Right kidney (tissue), 1 donor: ENCODE measurements around the gene PRR33.

Experiments
- DNase-seq: peaks from one replicate; pipeline ENCODE4 v3.0.0-alpha.2; 2016

Gene PRR33

DNA sequence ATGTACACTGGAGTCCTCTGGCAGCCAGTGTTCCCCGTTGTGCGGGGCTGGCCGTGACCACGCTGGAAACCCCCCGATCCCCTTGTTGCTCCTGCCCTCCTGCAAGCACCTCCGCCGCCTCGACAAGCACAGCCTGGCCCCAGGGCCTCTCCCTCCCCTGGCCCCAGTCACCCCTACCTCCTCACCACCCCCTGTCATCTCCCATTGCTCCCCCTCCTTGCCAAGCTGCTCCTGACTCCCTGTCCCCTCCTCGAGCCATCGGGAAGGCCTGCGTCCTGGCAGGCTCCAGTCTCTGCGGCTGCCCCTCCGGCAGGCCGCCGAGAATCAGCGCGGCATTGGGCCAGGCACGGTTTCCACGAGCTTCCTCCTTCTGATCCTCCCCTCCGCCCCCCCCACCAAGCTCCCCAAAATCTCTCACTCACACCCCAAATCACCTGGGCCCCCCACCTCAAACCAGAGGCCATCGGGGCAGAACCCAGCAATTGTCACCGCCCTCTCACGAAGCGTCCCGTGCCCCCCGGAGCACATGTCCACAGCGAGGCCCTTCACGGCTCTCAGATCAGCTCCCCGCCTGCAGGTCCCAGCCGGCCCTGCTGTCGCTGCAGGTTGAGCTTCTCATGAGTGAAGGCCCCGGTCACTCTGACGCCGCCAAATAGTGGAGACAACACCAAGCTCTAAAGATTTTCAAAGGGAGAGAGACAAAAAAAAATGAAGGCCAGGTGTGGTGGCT lies 44.5 kb downstream of the PRR33 start:
- no peak for DNase-seq

DNA sequence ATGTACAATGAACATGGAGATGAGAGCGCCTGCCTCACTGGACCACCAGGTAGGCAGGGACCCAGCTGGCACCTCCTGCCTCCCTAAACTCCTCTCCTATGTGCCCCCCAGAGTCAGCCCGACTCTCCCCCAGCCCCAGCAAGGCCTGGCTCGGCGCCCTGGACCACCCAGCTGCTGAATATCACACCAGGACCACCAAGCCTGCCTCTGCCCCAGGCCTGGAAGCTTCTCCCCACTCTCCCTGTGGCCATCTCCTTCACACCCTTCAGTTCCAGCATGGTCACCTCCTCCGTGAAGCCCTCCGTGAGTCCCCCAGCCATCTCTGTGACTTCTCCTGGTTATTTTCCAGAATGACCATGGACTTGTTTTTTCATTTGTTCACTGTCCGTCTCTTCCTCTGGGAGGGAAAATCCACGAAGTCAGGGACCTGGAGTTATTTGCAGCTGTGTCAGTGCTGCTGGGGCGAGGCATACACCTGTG lies 45.2 kb downstream of the PRR33 start:
- no peak for DNase-seq

DNA sequence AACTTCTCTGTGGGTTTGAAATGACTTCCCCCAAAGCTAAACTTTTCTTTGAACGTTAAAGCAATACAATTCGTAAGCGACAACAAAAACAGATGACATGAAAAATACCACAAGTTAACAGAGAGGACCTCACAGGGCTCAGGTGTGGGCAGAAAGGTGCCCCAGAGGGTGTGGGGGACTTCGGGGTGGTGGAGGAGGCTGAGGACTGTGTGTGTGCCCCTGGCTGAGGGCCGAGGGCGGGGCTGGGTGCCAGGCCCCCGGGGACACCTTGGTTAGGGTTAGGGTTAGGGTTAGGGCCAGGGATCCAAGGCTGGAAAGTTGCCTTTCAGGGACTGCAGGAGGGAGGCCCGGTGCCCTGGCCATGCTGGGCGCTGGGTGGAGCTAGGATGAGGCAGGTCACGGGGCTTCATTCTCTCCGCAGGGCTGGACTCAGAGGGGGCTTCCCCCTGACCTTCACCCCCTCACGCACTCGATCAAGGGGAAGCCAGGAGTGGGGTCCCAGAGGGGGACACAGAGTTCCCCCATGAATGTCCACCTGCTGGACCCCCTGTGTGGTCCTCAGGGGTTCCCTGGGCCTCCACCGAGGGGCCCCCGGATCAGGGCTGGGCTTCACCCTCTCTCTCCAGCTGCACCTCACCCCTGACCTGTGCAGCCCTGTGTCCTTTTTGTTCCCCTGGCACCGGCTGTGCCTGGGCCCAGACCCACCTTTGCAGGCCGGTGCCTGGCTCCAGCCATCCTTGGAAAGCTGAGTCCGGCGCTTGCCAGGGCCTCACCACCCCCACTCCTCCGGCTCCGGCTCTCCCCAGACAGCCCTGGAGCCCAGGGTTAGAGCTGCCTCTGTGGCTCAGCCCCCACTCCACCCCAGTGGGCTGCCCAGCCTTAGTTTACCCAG lies 45.9 kb downstream of the PRR33 start:
- DNase-seq, result no peak

DNA sequence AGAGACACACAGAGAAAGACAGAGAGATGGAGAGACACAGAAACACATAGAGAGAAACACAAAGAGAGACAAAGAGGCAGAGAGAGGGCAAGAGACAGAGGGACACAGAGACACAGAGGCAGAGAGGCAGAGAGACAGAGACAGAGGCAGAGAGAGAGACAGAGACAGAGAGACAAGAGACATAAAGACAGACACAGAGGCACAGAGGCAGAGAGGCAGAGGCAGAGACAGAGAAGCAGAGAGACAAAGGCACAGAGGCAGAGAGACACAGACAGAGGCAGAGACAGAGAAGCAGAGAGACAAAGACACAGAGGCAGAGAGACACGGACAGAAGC lies 46.6 kb downstream of the PRR33 start:
- no peak for DNase-seq

DNA sequence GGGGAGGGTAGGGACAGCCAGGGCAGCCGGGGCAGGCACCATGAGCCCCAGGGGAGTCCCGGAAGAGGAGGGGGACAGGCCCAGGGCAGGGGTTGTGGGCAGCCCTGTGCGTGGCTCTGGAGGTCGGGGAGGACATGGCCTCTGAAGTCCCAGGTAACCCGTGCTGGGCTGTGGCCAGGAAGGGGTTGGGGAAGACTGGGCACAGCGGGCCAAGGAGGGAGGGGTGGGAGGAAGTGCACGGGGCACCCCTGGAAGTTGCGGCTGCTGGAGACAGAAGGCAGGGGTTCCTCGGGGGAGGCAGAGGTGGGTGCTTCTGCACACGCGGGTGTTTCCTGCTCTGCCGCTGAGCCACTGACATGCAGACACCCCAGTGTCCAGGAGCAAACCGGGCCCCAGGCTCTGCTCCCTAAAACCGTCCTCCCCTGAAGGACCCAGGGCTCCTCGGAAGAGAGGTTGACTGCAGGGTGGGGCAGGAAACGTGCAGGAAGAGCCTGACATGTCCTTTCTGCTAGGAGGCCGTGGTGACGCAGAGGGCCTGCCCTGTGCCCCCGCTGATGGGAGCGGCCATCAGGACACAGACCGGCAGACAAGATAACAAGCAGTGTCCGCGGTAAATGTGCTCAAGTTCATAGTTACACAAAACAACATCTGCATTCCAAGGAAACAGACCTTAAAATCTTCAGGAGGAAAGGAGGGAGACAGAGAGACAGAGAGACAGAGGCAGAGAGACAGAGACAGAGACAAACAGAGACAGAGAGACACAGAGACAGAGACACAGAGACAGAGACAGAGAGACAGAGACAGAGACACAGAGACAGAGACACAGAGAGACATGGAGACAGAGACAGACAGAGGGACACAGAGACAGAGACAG lies 47.2 kb downstream of the PRR33 start:
- no peak for DNase-seq

DNA sequence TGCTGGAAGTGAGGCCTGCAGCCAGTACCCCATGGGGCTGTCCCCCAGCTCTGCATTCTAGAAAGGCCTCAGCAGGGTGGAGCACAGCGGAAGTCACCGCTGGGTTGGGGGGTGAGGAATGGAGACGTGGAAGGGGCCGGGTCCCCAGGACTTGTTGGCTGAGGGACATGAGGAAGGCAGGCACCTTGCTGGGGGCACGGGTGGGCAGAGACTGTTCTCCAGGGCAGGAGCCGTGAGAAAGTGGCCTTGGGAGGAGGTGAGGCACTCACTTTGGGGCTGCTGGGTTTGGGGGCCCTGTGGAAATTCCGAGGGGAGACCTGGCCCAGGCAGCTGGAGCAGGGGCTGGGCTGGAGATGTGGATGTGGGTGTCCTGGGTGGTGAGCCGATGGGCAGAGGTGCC lies 47.9 kb downstream of the PRR33 start:
- no peak for DNase-seq

DNA sequence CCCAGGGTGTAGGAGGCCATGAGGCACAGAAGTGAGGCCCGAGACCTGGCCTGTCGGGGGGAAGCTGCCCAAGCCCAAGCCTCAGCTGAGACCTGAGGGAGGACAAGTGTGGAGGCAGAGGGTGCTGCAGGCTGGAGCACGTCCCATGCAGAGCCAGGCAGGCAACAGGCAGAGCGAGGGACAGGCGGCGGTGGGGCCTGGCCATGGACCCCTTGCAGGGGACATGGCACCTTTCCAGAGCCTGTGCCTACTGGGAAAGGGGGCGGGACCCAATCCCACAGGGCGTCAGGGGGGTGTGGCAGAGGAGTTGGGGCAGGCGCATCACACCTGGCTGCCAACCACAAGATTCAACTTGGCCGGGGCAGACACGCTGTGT lies 48.6 kb downstream of the PRR33 start:
- DNase-seq, result no peak

DNA sequence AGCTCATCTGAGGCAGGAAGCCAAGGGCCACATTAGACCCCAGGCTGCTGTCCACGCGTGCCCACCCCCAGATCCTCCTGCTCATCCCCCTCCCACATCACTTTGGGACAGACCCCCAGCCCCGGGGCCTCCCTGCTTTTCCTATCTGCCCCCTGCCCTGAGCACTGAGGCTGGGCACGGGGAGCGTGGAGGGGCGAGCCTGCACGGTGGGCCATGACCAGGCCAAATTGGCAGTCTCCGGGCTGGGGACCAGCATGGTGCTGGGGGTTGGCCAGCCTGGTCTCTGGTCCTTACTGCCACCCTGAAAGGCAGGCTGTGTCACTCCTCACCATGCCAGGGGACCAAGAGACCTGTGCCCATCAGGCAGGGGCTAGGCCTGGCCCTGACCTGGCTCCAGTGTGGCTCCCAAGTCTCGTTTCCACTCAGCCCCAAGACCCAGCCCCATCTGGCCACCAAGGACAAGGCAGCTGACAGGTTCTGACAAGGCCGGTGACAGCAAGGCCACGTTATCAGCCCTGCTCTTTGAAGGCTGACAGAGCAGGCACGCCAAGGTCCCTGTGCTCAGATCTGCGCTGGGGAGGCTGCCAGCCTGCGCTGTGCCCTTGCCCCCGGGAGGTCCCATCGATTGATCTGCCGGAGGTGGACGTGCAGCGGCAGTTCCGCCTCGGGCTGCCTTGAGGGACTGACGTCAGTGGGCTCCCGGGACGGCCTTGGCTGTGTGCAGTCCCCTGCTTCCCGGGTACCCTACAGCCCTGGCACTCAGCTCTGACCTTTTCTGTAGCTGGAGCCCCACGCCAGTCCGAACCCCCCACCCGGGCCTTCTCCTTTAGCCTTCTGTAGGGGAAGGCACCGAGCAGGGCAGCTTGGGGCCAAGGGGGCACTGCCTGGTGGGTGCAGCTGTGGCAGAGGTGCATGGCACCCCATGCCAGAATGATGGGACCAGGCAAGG lies 49.3 kb downstream of the PRR33 start:
- DNase-seq, result no peak

DNA sequence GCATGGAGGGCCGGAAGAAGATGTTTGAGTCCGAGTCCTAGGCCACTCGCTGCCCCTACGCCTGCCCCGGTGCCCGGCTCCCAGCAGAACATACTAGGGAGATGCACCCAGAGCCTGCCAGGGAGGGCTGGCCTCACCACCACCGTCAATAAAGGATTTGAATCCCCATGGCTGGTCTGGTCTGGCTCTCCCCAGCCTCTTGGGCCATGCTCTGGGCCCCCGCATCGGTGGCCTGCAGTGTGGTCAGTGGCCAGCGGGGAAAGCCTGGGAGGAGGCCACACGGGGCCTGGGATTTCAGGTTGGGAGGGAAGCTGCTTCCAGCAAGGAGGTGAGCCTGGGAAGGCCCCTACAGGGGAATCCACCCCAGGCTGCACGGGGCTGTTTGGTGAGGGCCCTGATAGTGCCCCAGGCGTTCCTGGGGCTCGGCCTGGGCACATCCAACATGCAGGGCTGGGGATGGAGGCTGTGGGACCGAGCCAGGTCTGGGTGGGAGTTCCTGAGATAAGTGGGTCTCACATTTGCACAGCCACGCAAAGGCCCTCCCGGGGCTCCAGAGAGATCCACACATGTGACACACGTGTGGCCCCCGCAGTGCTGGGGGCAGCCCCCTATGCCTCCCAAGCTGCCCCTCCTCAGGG lies 50.1 kb downstream of the PRR33 start:
- no peak for DNase-seq

DNA sequence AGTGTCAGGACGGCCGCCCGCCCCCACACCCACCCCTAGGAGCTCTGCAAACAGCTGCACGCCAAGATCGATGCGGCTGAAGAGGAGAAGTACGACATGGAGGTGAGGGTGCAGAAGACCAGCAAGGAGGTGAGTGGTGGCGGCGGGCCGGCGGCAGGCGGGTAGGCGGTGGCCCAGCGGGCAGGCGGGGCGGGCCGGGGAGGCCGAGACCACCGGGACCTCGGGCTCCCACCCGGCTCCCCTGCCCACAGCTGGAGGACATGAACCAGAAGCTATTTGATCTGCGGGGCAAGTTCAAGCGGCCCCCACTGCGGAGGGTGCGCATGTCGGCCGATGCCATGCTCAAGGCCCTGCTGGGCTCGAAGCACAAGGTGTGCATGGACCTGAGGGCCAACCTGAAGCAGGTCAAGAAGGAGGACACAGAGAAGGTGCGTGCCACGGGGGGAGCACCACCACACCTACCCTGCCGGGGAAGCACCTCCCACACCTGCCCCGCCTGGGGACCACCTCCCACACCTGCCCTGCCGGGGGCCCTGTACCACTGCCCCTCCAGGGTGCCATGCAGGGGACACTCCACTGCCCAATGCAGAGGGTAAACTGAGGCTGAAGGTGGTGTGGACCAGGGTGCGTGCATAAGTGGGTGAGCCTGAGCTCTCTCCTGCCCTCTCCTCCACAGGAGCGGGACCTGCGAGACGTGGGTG lies 50.8 kb downstream of the PRR33 start:
- no peak for DNase-seq

DNA sequence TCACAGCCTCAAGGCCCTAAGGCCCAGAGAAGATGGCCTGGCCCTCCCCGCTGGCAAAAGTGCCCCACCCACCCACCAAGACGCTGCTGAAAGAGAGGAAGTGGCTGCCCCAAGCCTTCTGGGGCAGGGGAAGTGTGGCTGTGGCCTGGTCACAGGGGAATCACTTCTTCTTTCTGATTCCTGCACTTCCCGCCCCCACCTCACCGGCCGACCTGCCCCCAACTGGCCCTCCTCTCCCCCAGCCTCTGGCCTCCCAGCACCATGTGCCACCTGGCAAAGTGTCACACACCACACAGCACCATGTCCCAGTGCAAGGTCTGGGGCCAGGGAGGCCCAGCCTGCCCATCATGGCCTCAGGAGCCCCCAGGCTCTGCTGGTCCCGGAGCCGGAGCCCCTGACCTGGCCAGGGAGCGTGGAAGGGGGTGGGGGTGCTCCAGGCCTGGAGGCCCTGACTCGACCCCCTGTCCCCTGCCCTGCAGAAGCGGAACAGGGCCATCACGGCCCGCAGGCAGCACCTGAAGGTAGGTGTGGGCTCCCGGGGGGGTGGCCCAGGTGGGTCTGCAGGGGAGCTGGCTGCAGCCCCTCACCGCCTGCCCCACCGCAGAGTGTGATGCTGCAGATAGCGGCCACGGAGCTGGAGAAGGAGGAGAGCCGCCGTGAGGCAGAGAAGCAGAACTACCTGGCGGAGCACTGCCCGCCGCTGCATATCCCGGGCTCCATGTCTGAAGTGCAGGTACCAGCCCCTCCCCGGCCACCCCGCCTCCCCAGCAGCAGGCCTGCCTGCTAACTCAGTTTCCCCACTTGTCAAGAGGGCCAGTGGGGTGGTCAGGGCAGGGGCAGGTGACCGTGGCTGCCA lies 51.5 kb downstream of the PRR33 start:
- DNase-seq, result no peak

DNA sequence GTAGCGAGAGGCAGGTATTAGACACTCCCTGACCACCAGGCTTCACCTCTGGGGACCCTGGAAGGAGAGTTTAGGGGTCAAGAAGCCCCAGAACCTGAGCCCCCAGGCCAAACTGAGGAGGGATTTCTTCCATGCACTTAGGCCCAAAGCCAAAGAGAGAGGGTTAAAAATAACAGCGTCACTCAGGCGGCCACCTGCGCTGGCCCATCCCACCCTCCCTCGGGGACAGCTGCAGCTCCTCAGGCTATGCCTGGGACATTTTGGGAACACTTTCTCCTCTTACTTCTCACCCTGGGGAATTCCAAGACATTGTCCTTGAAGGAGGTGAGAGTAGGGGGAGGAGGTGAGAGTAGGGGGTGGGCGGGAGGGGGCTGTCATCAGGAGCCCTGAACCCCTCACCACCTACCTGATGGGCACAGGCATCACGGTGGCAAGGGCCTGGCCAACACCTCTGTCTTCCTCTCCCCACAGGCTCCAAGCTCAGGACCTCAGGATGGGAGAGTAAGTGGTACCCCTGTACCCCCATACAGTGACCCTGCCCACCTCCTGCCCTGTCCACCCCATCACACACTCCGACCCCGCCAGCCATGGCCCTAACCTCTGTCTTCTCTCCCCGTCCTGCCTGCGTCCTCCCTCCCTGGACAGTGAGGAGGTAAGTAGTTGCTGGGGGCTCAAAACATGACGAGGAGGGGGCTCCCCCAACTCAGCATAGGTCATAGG lies 52.3 kb downstream of the PRR33 start:
- no peak for DNase-seq

DNA sequence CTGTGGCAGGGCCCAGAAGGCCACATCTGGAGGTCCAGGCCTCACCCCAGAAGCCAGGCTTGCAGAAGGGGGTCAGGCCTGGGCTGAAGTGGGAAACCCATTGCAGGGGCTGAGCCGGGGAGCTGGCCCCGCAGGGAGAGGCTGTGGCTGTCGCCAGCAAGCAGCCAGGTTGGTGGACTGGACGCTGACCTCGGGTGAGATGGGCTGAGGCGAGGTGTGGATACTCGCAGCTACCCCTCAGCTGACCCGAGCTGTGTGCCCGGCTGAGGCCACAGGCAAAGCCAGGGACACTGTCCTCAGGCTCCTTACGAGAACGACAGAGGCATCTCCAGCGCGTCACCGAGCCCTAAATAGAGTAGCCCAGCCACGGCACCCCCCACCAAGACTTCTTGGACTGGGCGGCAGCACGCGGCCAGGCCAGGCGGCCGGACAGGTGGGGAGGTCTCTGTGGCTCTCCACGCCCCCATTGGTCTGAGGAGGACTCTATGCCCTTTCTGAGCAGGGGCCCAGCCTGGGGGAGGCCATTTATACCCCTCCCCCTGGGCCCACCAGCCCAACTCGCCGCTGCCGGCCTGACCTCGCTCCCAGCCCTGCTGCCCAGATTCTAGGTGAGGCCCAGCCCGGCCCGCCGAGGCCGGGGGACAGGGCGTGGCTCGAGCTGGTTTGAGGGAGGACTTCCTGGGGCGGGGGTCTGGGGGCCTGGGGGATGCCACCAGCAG lies 53.1 kb downstream of the PRR33 start, which contains the start of gene TNNI2:
TSS of gene TNNI2 (plus strand) at position 556 of the 719 bp plus-strand sequence. CDS start 716 bp downstream, outside the sequence.
- no peak for DNase-seq
